Activated T-cell treated with anti-CD3 and anti-CD28 coated beads, Interleukin-2, amount 50 U/mL, for 72 hours (primary cell): ENCODE measurements around the gene PPP1R27. TPM values are rescaled to one million over a fixed set of nuclear protein-coding genes. Genes with fewer than 3 reads are reported as not detected.
A peak's percentile ranks its signal among the peaks of the same experiment; 100 is the strongest.

ENCODE experiments used
- ATAC-seq, 2 donors: fragments of 150-1000 bp; cut with Tn5 transposase; replicated peaks in 1 of 2; 2 replicates each; pipeline ENCODE4 v1.10.0; 2021; ENCODE audit warnings: moderate library complexity in 2 of 2, mild to moderate bottlenecking in 1 of 2
- DNase-seq, 2 donors: peaks; one replicate each; pipeline ENCODE4 v3.0.0; 2021 to 2022; ENCODE audit warnings: mixed read lengths in 1 of 2
- H3K27ac Mint-ChIP-seq: one replicate; pipeline ENCODE4 v1.8.0; 2022; ENCODE audit warnings: mild to moderate bottlenecking, moderate library complexity, mixed read lengths
- H3K27me3 Mint-ChIP-seq: one replicate; pipeline ENCODE4 v1.8.0; 2022; ENCODE audit warnings: low read depth, mixed read lengths
- H3K36me3 Mint-ChIP-seq, 2 donors: one replicate each; pipeline ENCODE4 v1.8.0; 2022; ENCODE audit warnings: mixed read lengths in 2 of 2, mild to moderate bottlenecking in 1 of 2; ENCODE audit not compliant: insufficient read depth in 2 of 2
- H3K4me1 Mint-ChIP-seq: one replicate; pipeline ENCODE4 v1.8.0; 2022; ENCODE audit warnings: low read depth, mixed read lengths
- H3K4me3 Mint-ChIP-seq, 2 donors: one replicate each; pipeline ENCODE4 v1.8.0; 2022; ENCODE audit warnings: mild to moderate bottlenecking in 2 of 2, mixed read lengths in 2 of 2, moderate library complexity in 2 of 2
- H3K9me3 Mint-ChIP-seq, 2 donors: one replicate each; pipeline ENCODE4 v1.8.0; 2022; ENCODE audit warnings: mixed read lengths in 2 of 2
- total RNA-seq, 2 donors: library from RNA; stranded (reverse); gene quantifications; one replicate each; pipeline ENCODE4 v1.2.3, GENCODE V29; 2022

The PPP1R27 gene
- total RNA-seq, 2 donors from 2014 or later, result not detected

DNA sequence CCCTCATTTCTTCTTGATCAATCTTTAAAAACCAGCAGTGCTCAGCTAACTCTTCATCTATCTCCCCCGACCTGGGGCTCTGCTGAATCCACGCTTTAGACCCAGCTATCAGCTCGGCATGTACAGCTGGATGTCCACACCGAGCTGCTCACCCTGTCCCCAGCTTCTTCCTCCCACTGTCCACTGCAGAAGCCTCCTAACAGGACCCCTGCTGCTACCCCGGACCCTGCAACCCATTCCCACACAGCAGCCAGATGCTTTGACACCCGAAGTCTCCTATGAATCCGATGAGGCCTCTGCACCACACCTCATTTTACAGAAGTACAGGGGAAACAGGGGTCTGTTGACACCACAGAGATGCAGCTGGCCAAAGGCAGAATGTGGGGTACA is 17.1 kb downstream of the PPP1R27 start:
- ATAC-seq (no peak), DNase-seq (no peak)
- Mint-ChIP-seq H3K36me3 (no peaks in the 10 kb centered on the region), H3K4me1 (peaks cover 4% of the 10 kb centered on the region), H3K27ac (no peak overlapping the region), H3K4me3 (no peak overlapping the region), H3K9me3 (no peaks in the 10 kb centered on the region), H3K27me3 (peaks cover 20% of the 10 kb centered on the region)

DNA sequence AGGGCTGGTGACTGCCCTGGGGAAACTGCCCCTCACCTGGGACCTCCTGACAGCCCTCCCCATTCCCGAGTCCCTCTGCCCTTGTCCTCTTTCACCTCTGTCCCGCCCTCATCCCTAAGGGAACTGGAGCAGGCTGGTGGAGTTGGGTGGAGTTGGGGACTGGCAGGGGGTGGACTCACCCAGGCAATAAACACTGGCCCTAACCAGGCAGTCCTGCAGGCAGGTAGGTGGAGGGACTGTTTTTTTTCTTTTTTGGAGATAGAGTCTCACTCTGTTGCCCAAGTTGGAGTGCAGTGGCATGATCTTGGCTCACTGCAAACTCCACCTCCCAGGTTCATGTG is 19.2 kb downstream of the PPP1R27 start:
- no peaks in the 10 kb centered on the region for H3K9me3 Mint-ChIP-seq
- no peaks in the 10 kb centered on the region for H3K36me3 Mint-ChIP-seq
- no peak overlapping the region for H3K27ac Mint-ChIP-seq
- H3K4me3 Mint-ChIP-seq, result no peak overlapping the region
- H3K27me3 Mint-ChIP-seq, result peaks cover 20% of the 10 kb centered on the region
- H3K4me1 Mint-ChIP-seq, result no peaks in the 10 kb centered on the region
- DNase-seq (no peak), ATAC-seq (no peak)

DNA sequence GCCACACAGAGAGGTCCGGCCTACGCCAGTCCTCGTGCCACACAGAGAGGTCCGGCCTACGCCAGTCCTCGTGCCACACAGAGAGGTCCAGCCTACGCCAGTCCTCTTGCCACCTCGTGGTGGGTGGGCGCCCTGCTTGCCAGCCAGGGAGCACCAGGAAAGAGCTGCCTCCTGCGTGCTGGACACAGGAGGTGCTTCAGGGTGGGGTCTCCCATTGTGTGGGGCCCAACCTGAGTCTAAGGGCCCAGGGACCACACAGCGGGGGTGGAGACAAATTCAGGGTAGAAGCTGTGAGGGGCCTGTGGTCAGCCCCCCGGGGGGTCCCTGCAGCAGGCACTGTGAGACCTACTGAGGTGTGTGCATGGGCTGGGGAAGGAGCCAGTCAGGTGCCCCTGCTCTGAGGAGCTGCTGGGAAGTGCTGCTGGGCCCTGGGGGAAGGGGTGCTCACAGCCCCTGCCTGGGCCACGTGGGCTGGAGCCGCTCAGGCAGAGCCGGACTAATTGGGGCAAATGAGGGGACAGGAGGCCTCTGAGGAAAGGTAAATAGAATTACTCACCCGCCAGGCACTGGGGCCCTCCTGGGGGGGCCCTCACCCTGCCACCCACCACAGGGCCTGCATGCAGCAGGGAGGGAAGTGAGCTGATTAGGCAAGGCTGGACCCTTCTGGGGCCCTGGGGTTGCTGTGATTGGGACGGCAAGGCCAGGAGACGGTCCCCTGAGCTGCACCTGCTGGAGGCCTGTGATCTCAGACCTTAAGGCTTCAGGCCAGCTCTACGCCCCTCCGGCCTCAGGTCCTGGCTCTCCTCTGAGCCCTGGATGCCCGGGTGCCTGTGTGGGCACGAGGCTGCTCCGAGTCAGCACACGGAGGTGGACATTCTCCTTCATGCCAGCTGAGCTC is 19.9 kb downstream of the PPP1R27 start:
- no peaks in the 10 kb centered on the region for H3K4me1 Mint-ChIP-seq
- peaks cover 20% of the 10 kb centered on the region for H3K27me3 Mint-ChIP-seq
- no peaks in the 10 kb centered on the region for H3K9me3 Mint-ChIP-seq

DNA sequence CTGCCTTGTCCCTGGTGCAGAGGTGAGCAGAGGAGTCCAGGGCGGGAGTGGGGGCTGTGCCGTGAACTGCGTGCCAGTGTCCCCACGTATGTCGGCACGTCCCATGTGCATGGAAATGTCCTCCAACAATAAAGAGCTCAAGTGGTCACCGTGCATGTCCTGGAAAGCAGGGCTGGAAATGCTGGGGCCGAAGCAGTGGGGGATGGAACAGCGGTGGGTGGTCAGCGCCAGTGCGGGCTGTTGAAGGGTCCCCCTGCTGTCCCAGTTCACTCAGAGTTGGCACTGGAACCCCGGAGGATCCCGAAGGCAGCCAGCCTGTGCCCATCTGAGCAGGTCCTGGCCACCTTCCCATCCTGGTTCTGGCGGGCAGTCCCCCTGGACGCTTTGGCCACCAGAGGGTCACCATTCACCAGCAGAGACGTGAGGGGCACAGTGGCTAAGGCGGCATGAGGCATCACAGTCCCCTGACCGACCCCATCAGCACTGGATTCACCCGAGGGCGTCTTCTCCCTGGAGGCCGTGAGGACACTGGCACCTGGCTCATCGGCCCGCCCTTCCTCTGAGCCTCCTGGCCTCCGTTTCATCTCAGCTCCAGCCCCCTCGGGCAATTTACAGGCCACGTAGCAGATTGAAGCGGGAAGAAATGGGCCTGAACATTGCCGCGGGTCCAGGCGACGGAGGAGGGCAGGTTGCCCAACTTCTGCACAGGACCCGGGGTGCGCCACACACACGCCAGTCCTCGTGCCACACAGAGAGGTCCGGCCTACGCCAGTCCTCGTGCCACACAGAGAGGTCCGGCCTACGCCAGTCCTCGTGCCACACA is 20.8 kb downstream of the PPP1R27 start:
- Mint-ChIP-seq H3K4me3 (no peak overlapping the region), H3K36me3 (no peaks in the 10 kb centered on the region), H3K27ac (no peak overlapping the region), H3K9me3 (no peaks in the 10 kb centered on the region), H3K4me1 (no peaks in the 10 kb centered on the region), H3K27me3 (peaks cover 27% of the 10 kb centered on the region)
- DNase-seq (no peak), ATAC-seq (no peak)

More for the DNA sequence above, 19.9 kb downstream of the PPP1R27 start:
- ATAC-seq, result no peak
- H3K27ac Mint-ChIP-seq, result no peak overlapping the region
- no peak for DNase-seq
- no peaks in the 10 kb centered on the region for H3K36me3 Mint-ChIP-seq
- no peak overlapping the region for H3K4me3 Mint-ChIP-seq

DNA sequence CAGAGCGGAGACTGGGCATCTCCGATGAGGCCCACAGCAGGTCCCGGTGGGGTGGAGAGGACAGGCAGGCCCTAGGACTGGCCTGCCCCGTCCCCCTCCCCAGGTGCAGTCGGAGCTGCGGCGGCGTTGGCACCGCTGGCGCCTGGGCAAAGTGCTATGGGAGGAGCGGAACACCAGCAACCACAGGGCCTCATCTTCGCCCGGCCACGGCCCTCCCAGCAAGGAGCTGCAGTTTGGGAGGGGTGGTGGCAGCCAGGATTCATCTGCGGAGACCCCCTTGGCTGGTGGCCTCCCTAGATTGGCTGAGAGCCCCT is 21.5 kb downstream of the PPP1R27 start:
- Mint-ChIP-seq H3K36me3 (no peaks in the 10 kb centered on the region), H3K4me1 (no peaks in the 10 kb centered on the region), H3K9me3 (no peaks in the 10 kb centered on the region), H3K27ac (no peak overlapping the region), H3K27me3 (peaks cover 31% of the 10 kb centered on the region), H3K4me3 (no peak overlapping the region)
- no peak for DNase-seq
- no peak for ATAC-seq

DNA sequence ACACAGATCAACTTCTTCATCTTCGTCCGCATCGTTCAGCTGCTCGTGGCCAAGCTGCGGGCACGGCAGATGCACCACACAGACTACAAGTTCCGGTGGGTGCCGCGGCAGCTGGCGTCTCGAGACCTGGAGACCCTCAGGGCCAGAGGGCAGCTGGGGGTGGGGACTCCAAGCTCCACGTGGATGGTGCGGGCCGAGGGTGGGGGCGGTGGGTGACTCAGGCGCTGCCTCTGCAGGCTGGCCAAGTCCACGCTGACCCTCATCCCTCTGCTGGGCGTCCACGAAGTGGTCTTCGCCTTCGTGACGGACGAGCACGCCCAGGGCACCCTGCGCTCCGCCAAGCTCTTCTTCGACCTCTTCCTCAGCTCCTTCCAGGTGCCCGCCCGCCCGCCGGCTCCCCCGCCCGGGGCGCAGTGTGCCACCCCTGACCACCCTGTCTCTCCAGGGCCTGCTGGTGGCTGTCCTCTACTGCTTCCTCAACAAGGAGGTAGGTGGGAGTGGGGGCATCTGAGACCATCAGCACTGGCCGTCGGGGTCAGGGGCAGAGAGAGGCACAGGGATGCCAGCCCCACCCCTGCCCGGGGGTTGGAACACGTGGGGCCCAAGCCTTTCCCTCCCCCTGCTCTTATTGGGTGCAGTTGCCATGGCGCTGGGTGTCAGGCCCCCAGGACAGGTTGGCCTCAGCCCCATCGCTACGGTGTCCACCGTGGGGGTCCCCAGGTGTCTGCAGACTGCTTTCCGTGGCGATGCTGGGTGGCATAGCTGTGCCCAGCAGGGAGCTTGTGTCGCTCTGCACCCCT is 22.1 kb downstream of the PPP1R27 start:
- ATAC-seq (no peak), DNase-seq (no peak)
- Mint-ChIP-seq H3K36me3 (no peaks in the 10 kb centered on the region), H3K4me1 (no peaks in the 10 kb centered on the region), H3K27ac (no peak overlapping the region), H3K4me3 (no peak overlapping the region), H3K9me3 (no peaks in the 10 kb centered on the region), H3K27me3 (peaks cover 29% of the 10 kb centered on the region)

DNA sequence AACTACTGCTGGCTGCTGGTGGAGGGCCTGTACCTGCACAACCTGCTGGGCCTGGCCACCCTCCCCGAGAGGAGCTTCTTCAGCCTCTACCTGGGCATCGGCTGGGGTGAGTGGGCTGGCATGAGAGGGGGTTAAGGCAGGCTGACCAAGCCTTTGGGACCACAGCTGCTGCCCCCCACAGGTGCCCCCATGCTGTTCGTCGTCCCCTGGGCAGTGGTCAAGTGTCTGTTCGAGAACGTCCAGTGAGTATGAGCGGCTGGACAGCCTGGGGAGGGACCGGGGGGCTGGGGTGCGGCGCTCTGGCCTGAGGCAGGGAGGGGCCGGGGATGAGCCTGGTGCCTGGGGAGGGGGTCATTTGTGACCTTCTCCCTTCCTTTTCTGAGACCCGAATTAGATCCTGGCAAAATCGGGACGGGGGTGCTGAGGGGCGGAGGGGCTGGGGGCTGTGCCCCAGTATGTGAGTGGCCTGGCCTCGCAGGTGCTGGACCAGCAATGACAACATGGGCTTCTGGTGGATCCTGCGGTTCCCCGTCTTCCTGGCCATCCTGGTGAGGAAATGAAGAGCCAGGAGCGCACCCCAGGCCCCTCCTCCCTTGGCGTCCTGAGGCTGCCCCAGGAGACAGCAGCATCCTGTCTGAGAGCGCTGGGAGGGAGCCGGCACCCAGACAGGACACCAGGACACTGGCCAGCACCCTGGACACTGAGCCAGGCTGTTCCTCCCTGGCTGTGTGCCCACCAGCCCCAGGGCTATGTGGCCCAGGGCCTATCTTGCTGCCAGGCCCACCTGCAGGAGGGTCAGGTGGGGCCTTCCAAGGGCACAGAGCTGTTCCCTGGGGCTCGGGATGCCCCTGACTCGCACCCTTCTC is 22.9 kb downstream of the PPP1R27 start:
- ATAC-seq, result no peak
- no peak overlapping the region for H3K27ac Mint-ChIP-seq
- H3K36me3 Mint-ChIP-seq, result no peaks in the 10 kb centered on the region
- H3K27me3 Mint-ChIP-seq, result peaks cover 28% of the 10 kb centered on the region
- no peaks in the 10 kb centered on the region for H3K4me1 Mint-ChIP-seq
- DNase-seq, result no peak
- no peak overlapping the region for H3K4me3 Mint-ChIP-seq
- no peaks in the 10 kb centered on the region for H3K9me3 Mint-ChIP-seq

DNA sequence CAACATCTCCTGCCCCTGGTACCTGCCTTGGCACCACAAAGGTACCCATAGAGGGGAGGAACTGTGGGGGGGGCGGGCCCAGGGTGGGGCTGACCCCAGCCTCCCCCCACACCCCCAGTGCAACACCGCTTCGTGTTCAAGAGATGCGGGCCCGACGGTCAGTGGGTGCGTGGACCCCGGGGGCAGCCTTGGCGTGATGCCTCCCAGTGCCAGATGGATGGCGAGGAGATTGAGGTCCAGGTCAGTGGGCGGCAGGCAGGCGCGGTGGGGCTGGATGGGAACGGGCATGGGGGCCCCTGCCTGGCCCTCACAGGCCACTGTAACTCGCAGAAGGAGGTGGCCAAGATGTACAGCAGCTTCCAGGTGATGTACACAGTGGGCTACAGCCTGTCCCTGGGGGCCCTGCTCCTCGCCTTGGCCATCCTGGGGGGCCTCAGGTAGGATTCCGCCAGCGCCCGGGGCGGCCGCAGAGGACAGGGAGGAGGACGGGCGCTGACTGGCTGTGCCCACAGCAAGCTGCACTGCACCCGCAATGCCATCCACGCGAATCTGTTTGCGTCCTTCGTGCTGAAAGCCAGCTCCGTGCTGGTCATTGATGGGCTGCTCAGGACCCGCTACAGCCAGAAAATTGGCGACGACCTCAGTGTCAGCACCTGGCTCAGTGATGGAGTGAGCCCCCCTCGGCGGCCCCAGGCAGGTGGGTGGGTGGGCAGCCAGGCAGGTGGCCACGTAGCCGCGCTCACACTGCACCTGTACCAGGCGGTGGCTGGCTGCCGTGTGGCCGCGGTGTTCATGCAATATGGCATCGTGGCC is 23.8 kb downstream of the PPP1R27 start:
- ATAC-seq, result no peak
- H3K27me3 Mint-ChIP-seq, result peaks cover 20% of the 10 kb centered on the region
- no peaks in the 10 kb centered on the region for H3K36me3 Mint-ChIP-seq
- DNase-seq, result no peak
- H3K4me1 Mint-ChIP-seq, result no peaks in the 10 kb centered on the region
- H3K27ac Mint-ChIP-seq, result no peak overlapping the region
- H3K4me3 Mint-ChIP-seq, result no peak overlapping the region
- H3K9me3 Mint-ChIP-seq, result no peaks in the 10 kb centered on the region

DNA sequence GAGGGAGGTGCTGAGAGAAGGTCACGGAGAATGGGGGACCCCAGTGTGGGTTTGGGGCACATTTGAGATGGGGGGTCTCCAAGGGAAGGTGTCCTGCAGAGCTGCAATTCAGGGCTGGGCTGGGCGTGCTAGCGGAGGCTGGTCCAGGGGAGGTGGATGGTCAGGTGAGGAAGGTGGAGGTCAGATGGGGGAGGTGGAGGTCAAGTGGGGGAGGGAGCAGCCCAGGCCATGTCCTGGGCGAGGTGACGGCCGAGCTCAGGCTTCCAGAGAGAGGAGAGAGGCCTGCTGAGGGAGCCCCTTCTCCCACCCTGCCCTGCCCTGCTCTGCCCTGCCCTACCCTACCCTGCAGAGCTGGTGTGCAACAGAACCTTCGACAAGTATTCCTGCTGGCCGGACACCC is 24.4 kb downstream of the PPP1R27 start:
- no peaks in the 10 kb centered on the region for H3K9me3 Mint-ChIP-seq
- ATAC-seq, result no peak
- H3K4me3 Mint-ChIP-seq, result no peak overlapping the region

DNA sequence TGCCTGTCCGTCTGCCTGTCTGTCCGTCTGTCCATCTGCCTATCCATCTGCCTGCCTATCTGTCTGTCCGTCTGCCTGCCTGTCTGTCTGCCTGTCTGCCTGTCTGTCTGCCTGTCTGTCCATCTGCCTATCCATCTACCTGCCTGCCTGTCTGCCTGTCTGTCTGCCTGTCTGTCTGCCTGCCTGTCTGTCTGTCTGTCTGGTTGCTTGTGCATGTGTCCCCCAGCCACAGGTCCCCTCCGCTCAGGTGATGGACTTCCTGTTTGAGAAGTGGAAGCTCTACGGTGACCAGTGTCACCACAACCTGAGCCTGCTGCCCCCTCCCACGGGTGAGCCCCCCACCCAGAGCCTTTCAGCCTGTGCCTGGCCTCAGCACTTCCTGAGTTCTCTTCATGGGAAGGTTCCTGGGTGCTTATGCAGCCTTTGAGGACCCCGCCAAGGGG is 25.3 kb downstream of the PPP1R27 start:
- ATAC-seq (no peak), DNase-seq (no peak)
- Mint-ChIP-seq H3K36me3 (no peaks in the 10 kb centered on the region), H3K9me3 (no peaks in the 10 kb centered on the region), H3K27me3 (peaks cover 17% of the 10 kb centered on the region), H3K27ac (no peak overlapping the region), H3K4me1 (no peaks in the 10 kb centered on the region), H3K4me3 (no peak overlapping the region)

More for the DNA sequence above, 24.4 kb downstream of the PPP1R27 start:
- Mint-ChIP-seq H3K27me3 (peaks cover 17% of the 10 kb centered on the region), H3K27ac (no peak overlapping the region), H3K4me1 (no peaks in the 10 kb centered on the region), H3K36me3 (no peaks in the 10 kb centered on the region)
- DNase-seq, result no peak

DNA sequence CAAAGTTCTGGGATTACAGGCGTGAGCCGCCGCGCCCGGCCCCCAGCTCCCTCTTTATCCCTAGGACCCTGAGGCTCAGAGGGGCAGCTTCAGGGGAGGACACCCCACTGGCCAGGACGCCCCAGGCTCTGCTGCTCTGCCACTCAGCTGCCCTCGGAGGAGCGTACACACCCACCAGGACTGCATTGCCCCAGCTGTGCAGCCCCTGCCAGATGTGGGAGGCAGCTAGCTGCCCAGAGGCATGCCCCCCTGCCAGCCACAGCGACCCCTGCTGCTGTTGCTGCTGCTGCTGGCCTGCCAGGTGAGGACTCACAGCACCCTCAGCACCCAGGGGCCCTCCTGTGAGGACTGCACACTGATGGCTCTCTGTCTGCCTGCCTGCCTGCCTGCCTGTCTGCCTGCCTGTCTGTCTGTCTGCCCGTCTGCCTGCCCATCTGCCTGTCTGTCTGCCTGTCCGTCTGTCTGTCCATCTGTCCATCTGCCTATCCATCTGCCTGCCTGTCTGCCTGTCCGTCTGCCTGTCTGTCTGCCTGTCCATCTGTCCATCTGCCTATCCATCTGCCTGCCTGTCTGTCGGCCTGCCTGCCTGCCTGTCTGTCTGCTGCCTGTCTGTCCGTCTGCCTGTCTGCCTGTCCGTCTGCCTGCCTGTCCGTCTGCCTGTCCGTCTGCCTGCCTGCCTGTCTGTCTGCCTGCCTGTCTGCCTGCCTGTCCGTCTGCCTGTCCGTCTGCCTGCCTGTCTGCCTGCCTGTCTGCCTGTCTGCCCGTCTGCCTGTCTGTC is 25.9 kb downstream of the PPP1R27 start:
- H3K4me3 Mint-ChIP-seq, result no peak overlapping the region
- no peaks in the 10 kb centered on the region for H3K4me1 Mint-ChIP-seq

More for the DNA sequence above, 25.9 kb downstream of the PPP1R27 start:
- no peaks in the 10 kb centered on the region for H3K36me3 Mint-ChIP-seq
- no peak overlapping the region for H3K27ac Mint-ChIP-seq
- peak in 1 of 2 donors; percentile 24 for DNase-seq
- ATAC-seq, result peak in 1 of 2 donors; percentile 43
- H3K27me3 Mint-ChIP-seq, result peaks cover 17% of the 10 kb centered on the region
- no peaks in the 10 kb centered on the region for H3K9me3 Mint-ChIP-seq
